Mucosa of descending colon (tissue), 3 donors: ENCODE data around the gene RNF144B. TPM values are rescaled to one million over a fixed set of nuclear protein-coding genes. Genes with fewer than 3 reads are reported as not detected.
A peak's percentile ranks its signal among the peaks of the same experiment; 100 is the strongest.
"Not testable (repeated sequence)": the region's sequence is repeated elsewhere in the genome, so short reads cannot be mapped to it uniquely, and the experiment has no call there.

Source experiments
- ATAC-seq: fragments of 200-7000 bp; cut with Tn5 transposase; one replicate; pipeline ENCODE4 v1.9.1; 2020; ENCODE audit warnings: mild to moderate bottlenecking, moderate library complexity
- DNase-seq, 3 donors: peaks; one replicate each; pipeline ENCODE4 v3.0.0-alpha.2; 2020
- H3K36me3 ChIP-seq: fragments of 200-600 bp; one replicate; pipeline ENCODE4 v1.8.0; 2021; ENCODE audit warnings: low read depth, mild to moderate bottlenecking
- H3K4me1 ChIP-seq: fragments of 200-600 bp; one replicate; pipeline ENCODE4 v1.8.0; 2021; ENCODE audit warnings: low read depth, mild to moderate bottlenecking
- H3K4me3 ChIP-seq: fragments of 200-600 bp; one replicate; pipeline ENCODE4 v1.8.0; 2021; ENCODE audit warnings: mild to moderate bottlenecking
- H3K9me3 ChIP-seq: fragments of 200-600 bp; one replicate; pipeline ENCODE4 v1.8.0; 2021; ENCODE audit warnings: mild to moderate bottlenecking
- intact Hi-C, 2 donors: fragments of 100-400 bp; cut with DNase I in 1 of 2; cut with micrococcal nuclease in 1 of 2; formaldehyde crosslinking; loops; one replicate each; pipeline versions ENCODE4 v1.11.0 to v1.11.1; 2022; cut with DNase I, micrococcal nuclease
- total RNA-seq, 3 donors: library from RNA; stranded (reverse); fragmentation: NEBNext Ultra II Directional in 2 of 3; extraction: Animal tissue kit (Norgen Biotek cat#: 25700) in 2 of 3; gene quantifications; one replicate each; pipeline versions ENCODE4 v1.2.1 to v1.2.4, GENCODE V29; 2021 to 2023
- TF ChIP-seq, protein P1 (sequence below): fragments of 200-600 bp; IDR thresholded peaks from one replicate; pipeline ENCODE4 v1.8.0; 2022; ENCODE audit warnings: antibody characterized with exemption, mild to moderate bottlenecking
- donor health status: DM: no; HTN: no; CAD: no; lungs with moderate emphysema.
- donor health status: DM: no; HTN: no; CAD: no.
- donor health status: DM: no; HTN: yes; CAD: no.

RNF144B gene
- total RNA-seq, 3 donors from 2014 or later, result 5.9 to 8.7 (median 8.0) TPM

DNA sequence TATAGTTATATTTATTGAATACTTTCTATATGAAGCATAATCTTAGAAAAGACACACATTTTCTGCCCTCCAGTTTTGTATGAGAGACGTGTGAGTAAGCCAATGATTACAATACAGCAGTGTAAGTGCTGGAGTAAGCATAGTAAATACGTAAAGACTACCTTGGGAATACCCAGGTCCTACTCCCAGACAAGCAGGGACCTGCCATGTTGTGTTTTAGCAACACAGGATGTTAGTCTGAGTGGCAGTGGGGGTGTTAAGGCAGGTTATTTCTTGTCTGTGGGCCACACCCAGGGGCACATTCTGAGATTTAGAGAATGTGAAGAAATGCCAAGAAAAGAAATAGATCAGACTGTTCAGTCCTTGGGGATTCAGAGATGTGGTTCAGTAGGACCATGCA, 34.3 kb upstream of the RNF144B start:
- DNase-seq (no peak), ATAC-seq (no peak)

DNA sequence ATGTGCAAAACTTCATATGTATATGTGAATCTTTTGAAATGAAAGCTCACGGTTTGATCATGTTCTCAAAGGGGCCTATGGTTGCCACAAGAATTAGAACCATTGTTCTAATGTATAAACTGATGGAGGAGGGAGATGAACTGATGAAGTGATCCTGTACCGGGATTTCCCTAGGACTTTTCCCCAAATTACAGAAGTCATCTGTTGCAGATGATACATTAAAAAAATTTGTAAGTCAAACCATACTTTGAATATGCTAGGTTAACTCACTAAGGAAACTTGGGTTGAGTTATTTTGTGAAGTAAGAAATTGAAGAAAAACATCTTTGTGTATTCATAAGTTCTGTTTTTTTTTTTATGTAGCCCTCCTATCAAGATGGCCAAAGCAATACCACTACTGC, 33.9 kb upstream of the RNF144B start:
- Histone ChIP-seq H3K4me1 (no peaks in the 10 kb centered on the region), H3K36me3 (no peaks in the 10 kb centered on the region), H3K4me3 (no peak overlapping the region), H3K9me3 (no peaks in the 10 kb centered on the region)
- DNase-seq, result no peak
- no peak for ATAC-seq
- TF ChIP-seq, protein P1, sequence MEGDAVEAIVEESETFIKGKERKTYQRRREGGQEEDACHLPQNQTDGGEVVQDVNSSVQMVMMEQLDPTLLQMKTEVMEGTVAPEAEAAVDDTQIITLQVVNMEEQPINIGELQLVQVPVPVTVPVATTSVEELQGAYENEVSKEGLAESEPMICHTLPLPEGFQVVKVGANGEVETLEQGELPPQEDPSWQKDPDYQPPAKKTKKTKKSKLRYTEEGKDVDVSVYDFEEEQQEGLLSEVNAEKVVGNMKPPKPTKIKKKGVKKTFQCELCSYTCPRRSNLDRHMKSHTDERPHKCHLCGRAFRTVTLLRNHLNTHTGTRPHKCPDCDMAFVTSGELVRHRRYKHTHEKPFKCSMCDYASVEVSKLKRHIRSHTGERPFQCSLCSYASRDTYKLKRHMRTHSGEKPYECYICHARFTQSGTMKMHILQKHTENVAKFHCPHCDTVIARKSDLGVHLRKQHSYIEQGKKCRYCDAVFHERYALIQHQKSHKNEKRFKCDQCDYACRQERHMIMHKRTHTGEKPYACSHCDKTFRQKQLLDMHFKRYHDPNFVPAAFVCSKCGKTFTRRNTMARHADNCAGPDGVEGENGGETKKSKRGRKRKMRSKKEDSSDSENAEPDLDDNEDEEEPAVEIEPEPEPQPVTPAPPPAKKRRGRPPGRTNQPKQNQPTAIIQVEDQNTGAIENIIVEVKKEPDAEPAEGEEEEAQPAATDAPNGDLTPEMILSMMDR, result no peak
- intact Hi-C loops, result no loop called here

More for the DNA sequence above, 34.3 kb upstream of the RNF144B start:
- Histone ChIP-seq H3K36me3 (no peaks in the 10 kb centered on the region), H3K9me3 (no peaks in the 10 kb centered on the region), H3K4me3 (no peak overlapping the region), H3K4me1 (no peaks in the 10 kb centered on the region)
- intact Hi-C loops, result no loop called here
- TF ChIP-seq, protein P1, result no peak

DNA sequence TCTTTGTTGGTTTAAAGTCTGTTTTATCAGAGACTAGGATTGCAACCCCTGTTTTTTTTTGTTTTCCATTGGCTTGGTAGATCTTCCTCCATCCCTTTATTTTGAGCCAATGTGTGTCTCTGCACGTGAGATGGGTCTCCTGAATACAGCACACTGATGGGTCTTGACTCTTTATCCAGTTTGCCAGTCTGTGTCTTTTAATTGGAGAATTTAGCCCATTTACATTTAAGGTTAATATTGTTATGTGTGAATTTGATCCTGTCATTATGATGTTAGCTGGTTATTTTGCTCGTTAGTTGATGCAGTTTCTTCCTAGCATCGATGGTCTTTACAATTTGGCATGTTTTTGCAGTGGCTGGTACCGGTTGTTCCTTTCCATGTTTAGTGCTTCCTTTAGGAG, 29.6 kb upstream of the RNF144B start:
- ATAC-seq, DNase-seq, intact Hi-C loops, H3K4me1 ChIP-seq, H3K4me3 ChIP-seq, H3K9me3 ChIP-seq, H3K36me3 ChIP-seq: not testable (repeated sequence)

DNA sequence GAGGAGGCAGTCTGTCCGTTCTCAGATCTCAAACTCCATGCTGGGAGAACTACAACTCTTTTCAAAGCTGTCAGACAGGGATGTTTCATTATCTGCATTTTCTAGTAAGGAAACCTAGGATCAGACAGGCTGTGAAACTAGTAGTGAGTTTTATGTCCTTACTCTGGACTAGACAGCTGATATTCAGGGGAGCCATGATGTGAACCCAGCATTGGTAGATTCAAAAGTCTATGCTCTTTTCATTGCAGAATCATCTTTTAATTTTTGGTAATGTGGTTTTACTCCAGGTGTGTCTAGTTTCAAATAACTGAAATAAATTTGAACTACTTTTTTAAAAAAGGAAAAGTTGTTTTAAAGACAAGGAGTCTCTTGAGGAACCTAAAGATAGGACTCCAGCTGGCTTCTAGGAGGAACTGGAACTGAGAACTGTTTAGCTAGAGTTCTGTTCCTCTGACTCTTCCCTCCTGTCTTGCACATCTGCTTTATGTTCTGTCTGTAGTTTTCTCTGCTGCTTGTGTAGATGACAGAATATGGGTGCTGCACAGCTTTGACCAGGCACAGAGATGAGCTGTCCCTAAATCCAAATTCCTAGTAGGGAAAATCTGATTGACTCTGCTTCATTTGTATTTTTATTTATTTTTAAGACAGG, 27.8 kb upstream of the RNF144B start:
- Histone ChIP-seq H3K4me3 (no peak overlapping the region), H3K4me1 (no peaks in the 10 kb centered on the region), H3K36me3 (no peaks in the 10 kb centered on the region), H3K9me3 (no peaks in the 10 kb centered on the region)
- TF ChIP-seq, protein P1, result no peak
- ATAC-seq (peak; percentile 44), DNase-seq (no peak)
- intact Hi-C loops, result no loop called here

DNA sequence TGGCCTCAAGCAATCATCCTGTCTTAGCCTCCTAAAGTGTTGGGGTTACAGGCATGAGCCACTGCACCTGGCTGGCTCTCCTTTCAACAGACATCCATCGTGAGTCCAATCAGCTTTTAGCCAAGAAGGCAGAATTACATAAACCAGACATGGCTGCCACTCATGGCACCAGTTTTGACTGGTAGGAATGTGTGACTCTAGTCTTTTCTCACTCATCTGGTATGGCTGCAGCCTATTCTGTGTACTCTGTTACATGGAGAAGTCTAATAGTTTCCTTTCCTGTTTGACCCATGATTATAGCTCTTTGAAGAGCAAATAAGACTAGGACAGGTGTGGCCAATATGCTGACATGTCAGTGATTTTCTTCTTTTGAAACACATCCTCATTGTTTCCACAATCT, 27.0 kb upstream of the RNF144B start:
- TF ChIP-seq, protein P1, result no peak
- Histone ChIP-seq H3K4me1 (no peaks in the 10 kb centered on the region), H3K9me3 (no peaks in the 10 kb centered on the region), H3K36me3 (no peaks in the 10 kb centered on the region), H3K4me3 (no peak overlapping the region)
- DNase-seq, result no peak
- intact Hi-C loops, result no loop called here
- peak; percentile 32 for ATAC-seq

DNA sequence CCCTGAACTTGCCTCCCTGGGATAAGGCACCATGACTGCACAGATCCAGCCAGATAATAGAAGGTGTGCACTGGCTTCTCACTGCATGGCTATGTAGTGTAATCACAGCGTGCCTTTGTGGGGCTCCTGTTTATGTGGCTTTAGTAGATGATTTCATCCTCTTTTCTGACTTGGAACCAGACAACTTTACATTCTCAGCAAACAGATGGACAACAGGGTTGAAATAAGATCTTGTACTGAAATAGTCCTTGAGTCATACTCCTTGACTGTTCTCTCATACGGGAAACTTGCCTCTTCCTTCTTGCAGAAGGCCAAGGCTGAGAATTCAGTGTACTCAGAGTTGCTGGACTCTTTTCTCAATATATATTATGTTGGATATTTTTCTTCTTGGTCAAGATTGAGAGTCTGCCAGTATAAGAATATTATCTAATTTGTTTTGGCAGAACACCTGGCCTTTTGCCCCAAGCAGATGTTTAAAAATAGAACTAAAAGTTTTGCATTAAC, 25.0 kb upstream of the RNF144B start:
- TF ChIP-seq, protein P1, result no peak
- no peaks in the 10 kb centered on the region for H3K9me3 ChIP-seq
- no peaks in the 10 kb centered on the region for H3K4me1 ChIP-seq
- DNase-seq (no peak), ATAC-seq (no peak)
- H3K4me3 ChIP-seq, result no peak overlapping the region
- intact Hi-C loops, result no loop called here
- no peaks in the 10 kb centered on the region for H3K36me3 ChIP-seq
